Thymus (tissue), 11 donors: Measurements from ENCODE around the gene THEM5. TPM values are rescaled to one million over a fixed set of nuclear protein-coding genes. Genes with fewer than 3 reads are reported as not detected.
"Not testable (repeated sequence)": the region's sequence is repeated elsewhere in the genome, so short reads cannot be mapped to it uniquely, and the experiment has no call there.

ENCODE experiments used
- DNase-seq, 9 donors: peaks; one replicate each; pipeline ENCODE4 v3.0.0-alpha.2; 2013; ENCODE audit warnings: low spot score in 9 of 9, low read depth in 6 of 9, missing footprints in 1 of 9
- H3K27ac ChIP-seq, 2 donors: one replicate each; pipeline ENCODE4 v1.5.1; 2013; ENCODE audit warnings: control low read depth in 1 of 2, low read depth in 1 of 2, low read length in 1 of 2, mild to moderate bottlenecking in 1 of 2, moderate library complexity in 1 of 2
- H3K27me3 ChIP-seq, 2 donors: one replicate each; pipeline ENCODE4 v1.5.1; 2013; ENCODE audit warnings: low read length in 1 of 2; ENCODE audit not compliant: control insufficient read depth in 2 of 2, insufficient read depth in 1 of 2
- H3K36me3 ChIP-seq, 2 donors: one replicate each; pipeline ENCODE4 v1.5.1; 2013; ENCODE audit warnings: low read length in 1 of 2, mild to moderate bottlenecking in 1 of 2, moderate library complexity in 1 of 2; ENCODE audit not compliant: control insufficient read depth in 2 of 2, insufficient read depth in 2 of 2
- H3K4me1 ChIP-seq, 2 donors: one replicate each; pipeline ENCODE4 v1.5.1; 2013; ENCODE audit warnings: low read length in 2 of 2; ENCODE audit not compliant: control insufficient read depth in 2 of 2, insufficient read depth in 2 of 2
- H3K4me3 ChIP-seq, 2 donors: one replicate each; pipeline ENCODE4 v1.5.1; 2013; ENCODE audit warnings: low read length in 2 of 2, control low read depth in 1 of 2, mild to moderate bottlenecking in 1 of 2
- H3K9me3 ChIP-seq, 2 donors: one replicate each; pipeline ENCODE4 v1.5.1; 2013; ENCODE audit warnings: low read length in 1 of 2, mild to moderate bottlenecking in 1 of 2; ENCODE audit not compliant: control insufficient read depth in 2 of 2, insufficient read depth in 1 of 2
- WGBS: extraction: QIAGEN DNeasy Blood & Tissue Kit; methylation state at CpG from one replicate; pipeline ENCODE4 v1.1.7; 2013; 5-methylcytosine and 5-hydroxymethylcytosine counted together
- polyA plus RNA-seq: library from polyadenylated mRNA; stranded (reverse); fragments of 200-250 nt; gene quantifications from one replicate; pipeline ENCODE4 v1.2.3, GENCODE V29; 2013
- total RNA-seq: library from RNA; stranded (reverse); fragments of 120-200 nt; gene quantifications from one replicate; pipeline ENCODE4 v1.2.4, GENCODE V29; 2013
- donor health status: healthy.

The THEM5 gene
- total and polyA plus RNA-seq, 2 donors: 0.09 to 1.5 TPM

DNA sequence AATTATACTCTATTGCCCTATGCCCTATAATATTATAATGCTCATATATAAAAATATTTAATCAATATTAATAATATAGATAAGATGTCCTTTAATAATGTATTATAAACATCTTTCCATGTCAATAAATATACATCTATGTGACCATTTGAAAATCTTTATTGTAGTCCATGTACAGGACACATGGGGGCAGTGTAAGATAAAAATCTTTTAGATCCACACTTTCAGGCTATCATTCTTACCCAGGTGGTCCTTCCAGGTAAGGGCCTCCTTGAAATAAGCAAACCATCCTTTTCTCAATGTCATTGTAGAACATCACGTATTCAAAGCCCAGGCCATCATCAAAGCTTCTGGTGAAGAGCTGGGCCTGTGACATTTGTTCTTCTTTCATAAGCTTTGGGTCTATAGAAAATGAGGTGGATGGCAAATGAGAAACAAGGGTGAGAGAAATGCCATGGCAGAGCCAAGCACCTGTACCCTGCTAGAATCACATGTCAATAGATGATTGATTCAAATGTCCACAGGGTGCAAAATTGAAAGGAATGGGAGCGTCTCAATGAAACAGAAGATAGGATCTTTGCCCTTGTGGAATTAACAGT is 35.6 kb upstream of the THEM5 start:
- no peak for DNase-seq

DNA sequence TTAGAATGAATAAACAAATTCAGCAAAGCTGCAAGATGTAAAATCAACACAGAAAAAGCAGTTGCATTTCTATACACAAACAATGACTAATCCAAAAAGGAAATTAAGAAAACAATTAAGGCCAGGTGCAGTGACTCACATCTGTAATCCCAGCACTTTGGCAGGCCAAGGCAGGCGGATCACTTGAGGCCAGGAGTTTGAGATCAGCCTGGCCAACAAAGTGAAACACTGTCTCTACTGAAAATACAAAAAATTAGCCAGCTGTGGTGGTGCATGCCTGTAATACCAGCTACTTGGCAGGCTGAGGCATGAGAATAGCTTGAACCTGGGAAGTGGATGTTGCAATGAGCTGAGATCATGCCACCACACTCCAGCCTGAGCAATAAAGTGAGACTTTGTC is 33.5 kb upstream of the THEM5 start:
- Histone ChIP-seq H3K27ac (no peak overlapping the region), H3K4me3 (no peak overlapping the region), H3K9me3 (no peaks in the 10 kb centered on the region), H3K27me3 (no peaks in the 10 kb centered on the region), H3K4me1 (peaks cover 2 to 5% of the 10 kb centered on the region in 2 donors), H3K36me3 (peaks cover 0 to 4% of the 10 kb centered on the region in 2 donors)
- WGBS: 97% methylated on average over 1 of the region's 1 CpG
- DNase-seq: no peak

More for the DNA sequence above, 35.6 kb upstream of the THEM5 start:
- H3K9me3 ChIP-seq: no peaks in the 10 kb centered on the region
- 97% methylated on average over 2 of the region's 2 CpGs for WGBS
- peaks cover 2 to 5% of the 10 kb centered on the region in 2 donors for H3K4me1 ChIP-seq
- no peaks in the 10 kb centered on the region for H3K27me3 ChIP-seq
- H3K4me3 ChIP-seq: no peak overlapping the region
- H3K36me3 ChIP-seq: peaks cover 0 to 4% of the 10 kb centered on the region in 2 donors
- H3K27ac ChIP-seq: no peak overlapping the region

DNA sequence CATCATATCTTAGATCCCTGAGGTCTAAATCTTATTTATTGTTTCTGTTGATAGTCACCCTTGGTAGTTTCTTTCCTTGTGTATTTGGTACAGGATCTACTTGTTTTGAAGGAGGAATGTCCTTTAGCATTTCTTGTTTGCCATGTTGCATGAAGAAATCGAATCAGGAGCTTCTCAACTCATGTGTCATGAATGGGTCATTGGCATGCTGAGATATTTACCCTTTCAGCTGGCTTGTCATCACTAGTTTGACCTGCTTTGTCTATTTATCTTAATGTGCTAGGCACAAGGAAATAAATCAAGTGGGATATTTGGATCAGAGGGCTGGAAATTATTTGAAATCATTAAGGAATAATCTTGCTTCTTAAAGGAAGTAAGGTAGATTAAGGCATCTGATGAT is 32.0 kb upstream of the THEM5 start:
- no peak overlapping the region for H3K27ac ChIP-seq
- peaks cover 0 to 4% of the 10 kb centered on the region in 2 donors for H3K36me3 ChIP-seq
- 93% methylated on average over 1 of the region's 1 CpG for WGBS
- H3K9me3 ChIP-seq: no peaks in the 10 kb centered on the region
- no peaks in the 10 kb centered on the region for H3K4me1 ChIP-seq
- no peak overlapping the region for H3K4me3 ChIP-seq
- DNase-seq: no peak
- H3K27me3 ChIP-seq: no peaks in the 10 kb centered on the region

DNA sequence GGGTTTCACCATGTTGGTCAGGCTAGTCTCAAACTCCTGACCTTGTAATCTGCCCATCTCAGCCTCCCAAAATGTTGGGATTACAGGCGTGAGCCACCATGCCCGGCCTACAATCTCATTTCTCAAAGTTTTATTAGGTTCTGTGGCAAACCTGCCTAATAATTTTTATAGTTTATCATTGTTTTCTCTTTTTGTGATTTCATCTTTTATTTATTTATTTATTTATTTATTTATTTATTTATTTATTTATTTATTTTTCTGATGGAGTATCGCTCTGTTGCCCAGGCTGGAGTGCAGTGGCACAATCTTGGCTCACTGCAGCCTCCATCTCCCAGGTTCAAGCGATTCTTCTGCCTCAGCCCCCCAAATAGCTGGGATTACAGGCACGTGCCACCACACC is 31.4 kb upstream of the THEM5 start:
- H3K4me1 ChIP-seq, H3K36me3 ChIP-seq, H3K9me3 ChIP-seq, H3K27ac ChIP-seq, H3K27me3 ChIP-seq, DNase-seq, H3K4me3 ChIP-seq: not testable (repeated sequence)
- 99% methylated on average over 5 of the region's 5 CpGs for WGBS

DNA sequence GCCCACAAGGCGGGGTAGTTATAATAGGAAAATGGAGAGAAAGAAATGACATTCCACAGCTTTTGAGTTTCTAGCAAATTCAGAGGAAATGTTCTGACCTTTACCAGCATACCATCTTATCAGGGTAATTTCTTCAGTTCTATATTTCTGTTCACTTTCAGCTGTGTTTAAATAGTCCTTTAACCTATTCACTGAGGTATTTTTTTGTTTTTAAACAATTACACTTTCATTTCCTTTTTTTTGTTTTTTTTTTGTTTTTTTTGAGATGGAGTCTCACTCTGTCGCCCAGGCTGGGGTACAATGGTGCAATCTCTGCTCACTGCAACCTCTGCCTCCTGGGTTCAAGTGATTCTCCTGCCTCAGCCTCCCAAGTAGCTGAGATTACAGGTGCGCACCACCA is 30.9 kb upstream of the THEM5 start:
- H3K4me1 ChIP-seq, H3K9me3 ChIP-seq, H3K27me3 ChIP-seq, H3K4me3 ChIP-seq, H3K36me3 ChIP-seq, H3K27ac ChIP-seq, DNase-seq: not testable (repeated sequence)
- WGBS: 96% methylated on average over 3 of the region's 3 CpGs

DNA sequence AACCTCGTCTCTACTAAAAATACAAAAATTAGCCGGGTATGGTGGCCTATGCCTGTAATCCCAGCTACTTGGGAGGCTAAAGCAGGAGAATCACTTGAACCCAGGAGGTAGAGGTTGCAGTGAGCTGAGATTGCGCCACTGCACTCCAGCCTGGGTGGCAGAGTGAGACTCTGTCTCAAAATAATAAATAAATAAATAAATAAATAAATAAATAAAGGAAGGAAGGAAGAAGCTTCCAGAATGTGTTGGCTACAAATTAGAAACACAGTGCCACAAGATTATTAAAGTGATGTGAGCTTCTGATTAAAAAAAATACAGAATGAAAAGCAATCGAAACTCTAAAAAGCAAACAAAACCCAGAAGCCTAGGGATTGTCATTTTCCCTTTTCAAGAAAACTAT is 30.4 kb upstream of the THEM5 start:
- not testable (repeated sequence) for H3K27me3 ChIP-seq, H3K36me3 ChIP-seq, H3K4me3 ChIP-seq, H3K4me1 ChIP-seq, DNase-seq, H3K27ac ChIP-seq, H3K9me3 ChIP-seq
- 99% methylated on average over 4 of the region's 4 CpGs for WGBS

DNA sequence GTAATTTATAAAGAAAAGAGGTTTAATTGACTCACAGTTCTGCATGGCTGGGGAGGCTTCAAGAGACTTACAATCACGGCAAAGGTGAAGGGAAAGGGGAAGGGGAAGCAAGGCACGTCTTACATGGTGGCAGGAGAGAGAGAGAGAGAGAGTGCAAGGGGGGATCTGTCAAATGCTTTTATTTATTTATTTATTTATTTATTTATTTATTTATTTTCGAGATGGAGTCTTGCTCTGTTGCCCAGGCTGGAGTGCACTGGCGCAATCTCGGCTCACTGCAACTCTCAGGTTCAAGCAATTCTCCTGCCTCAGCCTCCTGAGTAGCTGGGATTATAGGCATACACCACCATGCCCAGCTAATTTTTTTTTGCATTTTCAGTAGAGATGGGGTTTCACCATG is 29.4 kb upstream of the THEM5 start:
- WGBS: 97% methylated on average over 5 of the region's 5 CpGs
- DNase-seq, H3K36me3 ChIP-seq, H3K9me3 ChIP-seq, H3K27me3 ChIP-seq, H3K4me3 ChIP-seq, H3K4me1 ChIP-seq, H3K27ac ChIP-seq: not testable (repeated sequence)

DNA sequence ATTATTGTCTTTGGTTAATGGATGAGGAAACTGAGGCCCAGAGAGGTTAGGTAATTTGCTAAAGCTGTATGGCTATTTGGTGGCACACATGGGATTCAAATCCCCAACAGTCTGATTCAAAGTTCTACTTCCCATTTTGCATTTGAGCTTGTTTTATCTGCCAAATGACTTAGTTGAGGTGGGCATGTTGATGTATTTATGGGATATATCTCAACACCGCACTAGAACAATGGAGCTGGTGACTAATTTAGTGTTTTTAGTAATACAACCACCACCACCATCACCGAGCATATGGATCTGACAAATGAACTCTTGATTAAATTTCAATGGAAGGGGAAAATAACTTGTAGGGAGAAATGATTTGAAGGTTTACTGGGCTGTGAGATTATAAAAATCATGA is 29.0 kb upstream of the THEM5 start:
- no peaks in the 10 kb centered on the region for H3K27me3 ChIP-seq
- DNase-seq: no peak
- WGBS: 98% methylated on average over 2 of the region's 2 CpGs
- H3K4me3 ChIP-seq: no peak overlapping the region
- no peaks in the 10 kb centered on the region for H3K4me1 ChIP-seq
- no peaks in the 10 kb centered on the region for H3K36me3 ChIP-seq
- no peak overlapping the region for H3K27ac ChIP-seq
- no peaks in the 10 kb centered on the region for H3K9me3 ChIP-seq

DNA sequence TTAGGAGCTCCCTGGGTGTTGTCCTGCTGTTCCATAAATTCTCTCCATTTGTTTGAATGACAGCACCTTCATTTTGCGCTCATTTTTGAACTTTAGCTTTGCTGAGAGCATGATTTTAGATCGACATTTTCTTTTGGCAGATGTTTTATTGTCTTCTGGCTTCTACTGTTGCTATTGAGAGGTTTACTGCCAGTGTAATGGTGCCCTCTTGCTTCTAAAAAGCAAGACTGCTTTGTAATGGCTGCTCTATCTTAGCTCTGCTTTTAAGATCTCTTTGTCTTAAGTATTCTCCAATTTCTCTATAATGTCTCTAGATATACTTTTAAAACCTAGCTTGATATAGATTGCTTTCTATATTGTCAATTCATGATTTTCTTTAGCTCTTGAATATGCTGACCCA is 28.0 kb upstream of the THEM5 start:
- H3K4me1 ChIP-seq: no peaks in the 10 kb centered on the region
- peak in 1 of 9 donors; percentile 51 for DNase-seq
- H3K9me3 ChIP-seq: no peaks in the 10 kb centered on the region

More for the DNA sequence above, 28.0 kb upstream of the THEM5 start:
- H3K4me3 ChIP-seq: no peak overlapping the region
- no peaks in the 10 kb centered on the region for H3K36me3 ChIP-seq
- H3K27ac ChIP-seq: no peak overlapping the region
- 49% methylated on average over 2 of the region's 2 CpGs for WGBS
- H3K27me3 ChIP-seq: no peaks in the 10 kb centered on the region
